Activated CD4-positive, alpha-beta T cell treated with anti-CD3 and anti-CD28 coated beads, Interleukin-2, amount 50 U/mL, for 16 hours (primary cell): ENCODE results near the gene CAMSAP1.
"Not testable (repeated sequence)": the region's sequence is repeated elsewhere in the genome, so short reads cannot be mapped to it uniquely, and the experiment has no call there.

Source experiments
- DNase-seq: peaks from one replicate; pipeline ENCODE4 v3.0.0-alpha.2; 2020

The CAMSAP1 gene

DNA sequence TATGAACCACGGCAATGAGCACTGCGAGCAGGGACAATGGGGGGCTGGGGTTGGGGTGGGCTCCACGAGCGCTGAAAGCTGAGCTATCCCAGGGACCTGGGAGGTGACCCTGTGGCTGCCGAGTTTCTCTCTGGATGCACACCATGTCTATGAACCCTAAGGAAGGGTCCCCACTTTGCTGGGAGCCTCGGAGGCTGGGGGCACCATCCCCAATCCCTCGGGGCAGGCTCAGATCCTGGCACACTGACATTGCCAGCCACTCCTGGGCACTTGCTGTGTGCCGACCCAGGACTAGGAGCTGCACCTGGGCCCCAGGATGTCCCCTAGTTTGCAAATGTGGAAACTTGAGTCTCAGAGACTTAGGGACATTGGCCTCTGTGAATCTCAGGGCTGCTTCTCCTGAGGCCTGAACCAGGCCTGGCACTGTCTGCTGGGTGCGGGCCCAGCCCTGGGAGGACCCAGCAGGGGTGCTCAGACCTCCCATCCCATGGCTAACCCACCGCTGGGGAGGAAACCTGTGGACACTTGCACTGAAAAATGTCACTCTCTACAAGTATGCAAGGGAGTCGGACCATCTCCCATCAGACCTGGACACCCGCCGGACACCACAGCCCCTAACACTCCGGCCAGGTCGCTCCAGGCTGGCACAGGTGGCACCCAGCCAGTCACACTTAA lies 13.0 kb upstream of the CAMSAP1 start:
- no peak for DNase-seq

DNA sequence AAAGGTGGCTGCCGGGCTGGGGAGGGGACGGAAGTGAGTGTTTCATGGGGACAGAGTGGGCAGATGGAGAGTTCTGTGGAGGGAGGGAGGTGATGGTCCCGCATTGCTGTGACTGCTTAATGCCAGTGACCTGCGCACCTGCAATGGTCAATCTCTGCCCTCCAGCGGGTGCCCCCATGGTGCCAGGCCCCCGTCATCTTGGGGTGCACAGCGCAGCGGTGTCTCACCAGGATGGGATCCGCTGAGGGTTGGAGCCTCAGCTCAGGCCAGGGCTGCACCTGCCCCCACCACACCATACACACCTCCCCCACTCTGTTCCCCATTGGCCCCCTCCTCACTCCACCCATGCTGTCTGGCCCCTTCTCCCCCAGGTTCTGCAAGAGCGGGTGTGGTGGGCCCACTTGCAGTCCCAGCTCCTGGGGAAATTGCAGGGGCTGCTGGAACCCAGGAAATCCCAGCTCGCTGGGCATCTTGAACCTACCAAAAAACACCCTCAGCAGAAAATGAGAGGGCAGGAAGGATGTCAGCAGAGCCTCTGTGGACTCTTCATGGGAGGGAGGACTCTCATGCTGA lies 12.1 kb upstream of the CAMSAP1 start:
- DNase-seq: no peak

DNA sequence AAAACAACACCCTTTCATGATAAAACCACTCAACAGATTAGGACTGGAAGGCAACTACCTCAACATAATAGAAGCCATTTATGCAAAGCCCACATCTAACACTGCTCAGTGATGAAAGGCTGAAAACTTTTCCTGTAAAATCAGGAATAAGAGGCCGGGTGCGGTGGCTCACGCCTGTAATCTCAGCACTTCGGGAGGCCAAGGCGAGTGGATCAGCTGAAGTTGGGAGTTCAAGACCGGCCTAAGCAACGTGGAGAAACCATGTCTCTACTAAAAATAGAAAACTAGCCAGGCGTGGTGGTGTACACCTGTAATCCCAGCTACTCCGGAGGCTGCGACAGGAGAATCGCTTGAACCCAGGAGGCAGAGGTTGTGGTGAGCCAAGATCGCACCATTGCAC lies 8.9 kb upstream of the CAMSAP1 start:
- not testable (repeated sequence) for DNase-seq

DNA sequence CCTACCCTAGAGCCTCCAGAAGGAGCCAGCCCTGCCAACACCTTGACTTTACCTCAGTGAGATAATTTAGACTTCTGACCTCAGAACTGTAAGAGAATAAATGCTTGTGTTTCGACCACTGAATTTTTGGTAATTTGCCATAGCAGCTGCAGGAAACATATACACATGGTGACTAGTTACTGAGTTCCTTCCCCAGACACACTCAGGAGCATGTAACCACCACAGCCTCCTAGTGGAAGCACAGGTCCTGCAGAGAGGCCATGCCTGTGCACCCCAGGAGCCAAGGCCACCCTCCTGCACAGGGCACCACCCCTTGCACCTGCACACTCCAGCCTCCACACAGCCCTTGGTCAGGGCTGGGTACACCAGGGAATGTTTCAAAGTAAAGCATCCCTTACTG lies 7.6 kb upstream of the CAMSAP1 start:
- no peak for DNase-seq

DNA sequence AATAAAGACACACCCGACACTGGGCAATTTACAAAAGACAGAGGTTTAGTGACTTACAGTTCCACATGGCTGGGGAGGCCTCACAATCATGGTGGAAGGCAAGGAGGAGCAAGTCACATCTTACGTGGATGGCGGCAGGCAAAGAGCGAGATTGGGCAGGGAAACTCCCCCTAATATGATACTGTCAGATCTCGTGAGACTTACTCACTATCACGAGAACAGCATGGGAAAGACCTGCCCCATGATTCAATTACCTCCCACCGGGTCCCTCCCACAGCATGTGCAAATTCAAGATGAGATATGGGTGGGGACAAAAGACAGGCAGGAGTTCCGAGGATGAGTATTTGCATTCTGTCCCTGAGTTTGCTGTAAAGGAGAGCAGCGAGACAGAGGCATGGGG lies 3.9 kb upstream of the CAMSAP1 start:
- not testable (repeated sequence) for DNase-seq

DNA sequence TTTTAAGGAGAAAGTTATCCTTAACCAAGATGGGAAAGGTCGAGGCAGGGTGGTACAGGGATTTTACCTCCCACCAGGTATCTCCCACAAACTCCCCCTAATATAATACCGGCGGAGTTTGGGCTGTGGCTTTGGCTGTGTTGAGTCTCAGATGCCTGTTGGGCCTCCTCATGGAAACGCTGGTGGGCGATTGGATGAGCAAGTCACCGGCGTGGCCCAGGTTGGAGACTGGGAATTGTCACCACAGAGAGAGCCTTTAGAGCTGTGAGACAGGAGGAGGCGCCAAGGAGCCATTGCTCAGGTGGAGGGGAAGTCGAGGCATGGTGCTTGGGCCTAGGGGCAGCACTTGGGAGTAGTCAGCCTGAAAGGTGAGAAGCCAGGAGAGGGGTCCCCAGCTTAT lies 3.4 kb upstream of the CAMSAP1 start:
- no peak for DNase-seq

DNA sequence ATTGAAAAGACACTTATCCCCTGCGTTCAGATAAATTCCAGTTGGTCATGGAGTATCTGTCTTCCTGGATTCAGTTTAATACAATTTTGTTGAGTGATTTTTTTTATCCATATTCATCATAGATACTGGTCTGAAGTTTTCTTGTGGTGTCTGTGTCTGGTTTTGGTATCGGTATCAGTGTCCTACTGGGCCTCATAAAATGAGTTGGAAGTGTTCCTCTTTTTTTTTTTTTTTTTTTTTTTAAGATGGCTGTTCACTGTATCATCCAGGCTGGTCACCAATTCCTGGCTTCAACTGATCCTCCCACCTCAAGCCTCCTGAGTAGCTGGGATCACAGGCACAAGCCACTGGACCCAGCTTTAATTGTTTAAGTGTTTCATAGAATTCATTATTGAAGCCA lies 2.9 kb upstream of the CAMSAP1 start:
- no peak for DNase-seq

DNA sequence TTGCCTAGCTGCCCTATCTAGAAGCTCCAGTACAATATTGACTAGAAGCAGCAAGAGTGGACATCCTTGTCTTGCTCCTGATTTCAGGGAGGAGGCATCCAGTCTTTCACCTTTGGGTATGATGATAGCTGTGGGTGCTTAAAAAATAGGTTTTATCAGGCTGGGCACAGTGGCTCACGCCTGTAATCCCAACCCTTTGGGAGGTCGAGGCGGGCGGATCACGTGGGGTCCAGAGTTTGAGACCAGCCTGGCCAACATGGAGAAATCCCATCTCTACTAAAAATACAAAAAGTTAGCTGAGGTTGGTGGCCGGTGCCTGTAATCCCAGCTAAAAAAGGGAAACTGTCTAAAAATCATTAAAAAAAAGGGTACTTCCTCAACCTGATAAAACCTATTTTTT lies 2.0 kb upstream of the CAMSAP1 start:
- no peak for DNase-seq

DNA sequence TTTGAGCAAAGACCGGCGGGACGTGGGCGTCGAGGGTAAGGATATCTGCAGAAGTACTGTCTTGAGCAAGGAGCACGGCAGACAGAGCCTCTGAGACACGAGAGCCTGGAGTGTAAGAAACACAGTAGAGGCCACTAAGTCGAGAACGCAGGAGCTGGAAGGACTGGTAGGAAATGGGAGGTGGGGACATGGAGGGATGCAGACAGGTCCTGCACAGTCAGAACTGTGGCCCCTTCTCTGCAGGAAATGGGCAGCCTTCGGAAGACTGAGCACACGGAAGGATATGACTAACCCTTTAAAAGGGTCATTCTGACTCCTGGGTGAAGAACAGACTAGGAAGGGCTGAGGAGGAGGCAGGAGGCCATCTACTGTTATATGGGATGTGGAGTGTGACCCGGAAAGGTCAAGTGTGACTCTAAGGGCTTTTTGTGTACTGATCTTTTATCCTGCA lies 1.4 kb upstream of the CAMSAP1 start:
- DNase-seq: no peak

DNA sequence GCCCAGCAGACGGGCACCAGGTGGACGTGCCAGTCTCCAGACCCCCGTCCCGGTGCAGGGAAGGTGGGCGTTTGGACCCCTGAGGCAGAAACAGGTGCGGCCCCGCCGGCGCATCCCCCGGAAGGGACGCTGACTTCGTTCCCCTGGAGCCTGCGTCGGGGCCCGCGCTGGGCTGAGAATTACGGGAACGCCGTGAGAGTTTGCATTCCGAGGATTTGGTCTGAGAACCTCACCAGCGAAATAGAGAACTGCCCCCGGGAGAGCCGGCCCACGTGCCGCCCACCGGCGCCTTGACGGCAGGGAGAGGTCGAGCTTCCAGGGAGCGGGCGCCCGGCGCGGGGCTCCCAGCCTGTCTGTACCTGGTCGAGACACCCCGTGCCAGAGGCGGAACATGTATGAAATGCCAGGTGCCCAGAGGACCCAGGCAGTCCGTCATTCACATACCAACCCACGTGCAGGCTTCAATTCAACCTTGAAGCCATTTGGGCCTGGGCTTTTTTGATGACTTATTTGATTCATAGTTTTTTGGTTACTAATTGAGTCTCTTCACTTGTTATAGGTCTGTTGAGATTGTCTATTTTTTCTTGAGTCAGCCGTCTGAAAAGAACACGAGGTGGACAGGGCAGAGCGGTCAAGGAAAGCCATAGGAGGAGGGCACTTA lies 877 bp upstream of the CAMSAP1 start:
- DNase-seq: no peak

DNA sequence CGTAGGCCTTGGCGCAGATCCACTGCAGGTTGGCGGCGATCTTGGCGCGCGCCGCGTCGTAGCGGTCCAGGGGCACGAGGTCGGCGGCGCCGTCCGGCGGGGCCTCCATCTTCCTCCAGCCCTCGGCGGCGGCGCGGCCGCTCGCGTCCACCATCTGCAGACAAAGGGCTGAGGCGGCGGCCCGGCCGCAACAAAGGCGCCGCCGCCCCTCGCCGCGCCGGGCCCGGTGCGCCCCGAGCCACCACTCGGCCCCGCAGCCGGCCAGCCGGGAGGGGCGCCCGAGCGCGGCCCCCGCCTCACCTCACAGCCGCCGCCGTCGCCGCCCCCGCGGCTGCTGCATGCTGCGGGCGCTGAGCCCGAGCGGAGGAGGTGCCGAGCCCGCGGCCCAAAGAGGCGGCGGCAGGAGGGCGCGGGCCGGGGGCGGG lies 328 bp downstream of the CAMSAP1 start:
- DNase-seq: no peak

DNA sequence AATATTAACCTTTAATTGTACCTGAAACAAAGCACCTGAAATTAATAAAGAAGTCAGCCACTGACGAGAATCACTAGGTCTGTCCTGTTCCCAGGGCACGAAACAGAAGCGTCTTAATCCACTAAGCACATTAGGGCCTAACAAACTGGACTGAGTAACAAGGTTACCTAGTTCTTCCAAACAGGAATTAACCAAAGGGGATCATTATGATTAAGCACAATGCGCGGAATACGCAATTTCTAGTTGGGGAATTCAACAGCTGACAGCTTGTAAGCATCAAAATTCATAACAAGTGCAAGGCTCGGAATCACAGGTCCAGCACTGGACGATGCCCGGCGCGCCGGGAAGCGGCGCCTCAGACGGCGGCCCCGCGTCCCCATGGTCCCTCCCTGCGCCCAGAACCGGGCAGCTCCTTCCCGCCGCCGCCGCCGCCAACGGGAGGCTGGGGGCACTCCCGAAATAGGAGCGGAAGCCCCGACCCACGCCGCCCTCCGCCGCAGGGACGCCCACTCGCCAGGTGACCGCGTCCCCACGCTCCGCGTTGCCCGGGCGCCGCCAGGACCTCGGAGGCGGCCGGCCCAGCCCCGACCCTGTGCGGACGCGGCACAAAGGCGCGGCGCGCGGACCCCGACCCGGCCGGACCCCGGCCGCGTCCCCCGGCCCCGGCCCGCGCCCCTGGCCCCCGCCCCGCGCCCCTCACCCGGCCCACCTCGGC lies 898 bp downstream of the CAMSAP1 start:
- no peak for DNase-seq

DNA sequence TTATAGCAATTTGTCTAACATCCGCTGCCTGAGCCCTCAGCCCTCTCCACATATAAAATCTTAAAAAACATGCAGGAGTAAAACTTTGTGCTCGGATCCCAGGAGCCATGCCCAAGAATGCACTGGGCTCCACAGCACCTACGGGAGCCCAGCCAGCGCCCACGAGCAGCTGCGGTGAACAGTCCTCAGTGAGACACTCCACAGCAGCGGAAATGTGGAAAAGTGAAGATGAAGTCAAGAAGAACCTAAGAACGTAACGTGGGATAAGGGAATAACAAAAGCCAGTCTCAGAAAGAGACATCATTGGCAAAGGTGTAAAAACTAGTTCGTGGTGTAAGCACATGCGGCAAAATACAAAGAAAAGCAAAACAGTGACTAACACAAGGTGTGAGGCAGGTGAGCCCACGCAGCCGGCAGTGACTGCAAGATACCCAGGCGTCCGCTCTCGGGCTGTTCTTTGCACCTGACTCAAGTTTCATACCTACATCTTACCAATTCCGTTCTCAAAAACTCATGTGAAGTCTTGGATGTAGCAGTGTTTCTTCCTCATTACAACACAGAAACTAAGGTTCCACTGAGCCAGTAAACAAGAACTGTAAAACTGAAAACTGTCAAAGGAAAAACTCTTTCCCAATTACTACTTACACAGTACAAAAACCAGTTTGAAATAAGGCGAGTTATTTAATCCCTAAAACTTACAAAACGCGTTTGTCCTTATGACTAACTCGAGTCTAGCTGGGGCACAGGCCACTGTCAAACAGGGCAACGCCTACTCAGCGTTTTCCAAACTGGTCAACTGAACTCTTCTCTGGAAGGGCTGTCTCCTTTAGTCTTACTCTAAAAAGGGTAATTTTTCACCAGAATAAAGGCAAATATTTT lies 1.7 kb downstream of the CAMSAP1 start:
- DNase-seq: peak; percentile 53

DNA sequence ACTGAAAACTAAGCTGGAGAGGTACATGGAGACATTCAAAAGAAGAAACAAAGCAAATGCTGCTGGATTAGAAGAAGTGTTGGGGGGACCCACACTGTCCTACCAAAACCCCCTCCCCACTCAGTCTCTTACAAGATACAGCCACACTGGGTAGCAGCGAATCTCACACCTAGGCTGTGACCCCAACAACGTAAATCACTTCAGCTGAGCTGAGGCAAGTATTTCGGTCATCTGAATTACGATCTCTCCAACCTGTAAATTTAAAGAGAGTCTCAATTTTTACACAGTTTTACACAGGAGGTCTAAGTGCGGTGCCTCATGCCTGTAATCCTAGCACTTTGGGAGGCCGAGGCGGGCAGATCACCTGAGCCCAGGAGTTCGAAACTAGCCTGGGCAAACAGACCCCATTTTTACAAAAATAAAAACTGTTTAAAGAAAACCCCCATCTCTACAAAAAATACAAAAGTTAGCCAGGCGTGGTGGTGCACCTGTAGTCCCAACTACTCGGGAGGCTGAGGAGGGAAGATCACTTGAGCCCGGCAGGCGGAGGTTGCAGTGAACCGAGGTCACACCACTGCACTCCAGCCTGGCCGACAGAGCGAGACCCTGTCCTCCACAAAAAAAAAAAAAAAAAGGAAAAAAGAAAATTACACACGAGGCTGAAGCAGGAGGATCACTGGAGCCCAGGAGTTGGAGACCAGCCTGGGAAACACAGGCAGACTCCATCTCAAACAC lies 3.4 kb downstream of the CAMSAP1 start:
- DNase-seq: no peak

DNA sequence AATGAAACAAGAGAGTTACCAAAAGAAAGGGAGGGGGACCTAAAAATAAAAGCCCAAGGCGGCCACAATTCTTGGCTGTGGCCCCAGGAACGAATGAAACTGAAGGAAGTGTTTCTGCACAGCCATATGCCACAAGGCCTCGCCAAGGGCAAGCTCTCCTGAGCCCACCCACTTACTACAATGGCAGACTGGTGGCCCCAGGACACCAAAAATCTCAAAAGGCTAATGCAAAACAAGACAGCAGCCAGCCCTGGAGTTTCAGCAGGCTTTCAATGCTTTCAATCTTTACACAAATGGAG lies 4.0 kb downstream of the CAMSAP1 start:
- no peak for DNase-seq

DNA sequence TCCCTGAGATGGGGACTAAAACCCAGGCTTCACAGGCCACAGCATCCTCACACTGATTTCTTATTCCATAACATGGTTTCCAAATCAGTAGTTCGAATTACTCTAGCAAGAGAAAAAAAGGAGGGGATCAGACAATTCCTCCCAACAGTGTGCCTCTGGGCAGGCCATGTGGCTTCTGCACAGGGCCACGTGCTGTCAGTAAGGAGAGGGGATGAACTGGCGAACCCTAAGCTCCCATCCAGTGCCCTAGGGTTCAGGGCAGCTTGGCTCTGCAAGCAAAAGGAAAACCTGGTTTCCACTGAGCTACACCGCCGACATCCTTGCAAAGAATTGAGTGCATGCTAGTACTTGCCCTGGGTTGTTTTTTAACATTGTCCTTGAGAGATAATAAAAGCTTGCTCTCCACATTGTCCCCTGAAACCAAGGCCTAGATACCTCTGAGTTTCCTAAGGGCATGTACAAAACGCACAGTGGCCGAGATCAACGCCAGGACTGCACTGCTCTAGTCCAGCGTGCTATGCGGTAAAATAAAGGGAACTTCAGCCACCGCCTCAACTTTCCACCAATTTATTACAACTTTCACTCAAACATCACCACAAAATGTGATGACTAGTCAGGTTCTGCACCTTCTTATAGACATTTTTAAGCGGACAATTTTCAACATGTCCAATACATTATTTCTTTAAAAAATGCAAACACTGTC lies 4.5 kb downstream of the CAMSAP1 start:
- DNase-seq: no peak

DNA sequence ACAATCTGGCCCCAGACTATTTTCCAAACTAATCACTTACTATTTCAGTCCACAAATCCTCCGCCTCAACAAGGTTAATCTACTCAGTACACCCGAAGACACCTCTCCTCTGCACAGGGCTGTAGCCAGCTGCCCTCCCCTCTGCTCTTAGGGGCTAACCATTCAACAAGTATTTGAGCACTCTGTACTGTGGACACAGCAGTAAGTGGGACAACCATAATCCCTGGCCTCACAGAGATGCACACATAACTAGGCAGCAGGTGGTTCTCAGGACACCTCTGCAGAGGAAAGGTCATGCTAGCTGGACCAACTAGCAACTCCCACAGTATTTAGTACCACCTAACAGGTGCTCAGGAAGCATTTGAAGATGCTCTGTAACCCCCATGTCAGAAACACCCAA lies 5.5 kb downstream of the CAMSAP1 start:
- DNase-seq: no peak

DNA sequence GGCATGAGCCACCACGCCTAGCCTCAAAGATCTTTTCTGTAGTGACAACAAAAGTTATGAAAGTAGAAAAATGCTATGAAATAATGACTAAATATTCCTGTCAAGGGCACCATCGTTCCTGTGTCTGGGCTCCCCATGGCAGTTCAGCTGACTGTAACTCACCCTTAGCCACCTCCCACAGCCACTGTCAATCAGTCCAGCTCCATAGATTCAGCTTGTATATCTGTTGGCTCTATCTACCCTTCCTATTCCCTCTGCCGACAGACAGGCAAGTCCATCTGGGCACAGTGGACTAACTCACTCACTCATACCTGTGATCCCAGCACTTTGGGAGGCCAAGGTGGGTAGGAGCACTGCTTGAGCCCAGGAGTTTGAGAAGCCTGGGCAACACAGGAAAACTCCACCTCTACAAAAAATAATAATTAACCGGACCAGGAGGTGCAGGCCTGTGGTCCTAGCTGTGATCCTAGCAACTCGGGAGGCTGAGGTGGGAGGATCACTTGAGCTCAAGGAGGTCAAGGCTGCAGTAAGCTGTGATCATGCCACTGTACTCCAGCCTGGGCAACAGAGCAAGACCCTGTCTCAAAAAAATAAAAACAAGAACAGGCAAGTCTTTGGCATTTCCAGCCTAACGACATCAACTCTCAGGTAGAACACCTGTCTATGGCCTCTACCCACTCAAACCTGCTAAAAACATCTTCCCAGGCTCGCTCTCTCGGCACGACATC lies 6.2 kb downstream of the CAMSAP1 start:
- DNase-seq: no peak

DNA sequence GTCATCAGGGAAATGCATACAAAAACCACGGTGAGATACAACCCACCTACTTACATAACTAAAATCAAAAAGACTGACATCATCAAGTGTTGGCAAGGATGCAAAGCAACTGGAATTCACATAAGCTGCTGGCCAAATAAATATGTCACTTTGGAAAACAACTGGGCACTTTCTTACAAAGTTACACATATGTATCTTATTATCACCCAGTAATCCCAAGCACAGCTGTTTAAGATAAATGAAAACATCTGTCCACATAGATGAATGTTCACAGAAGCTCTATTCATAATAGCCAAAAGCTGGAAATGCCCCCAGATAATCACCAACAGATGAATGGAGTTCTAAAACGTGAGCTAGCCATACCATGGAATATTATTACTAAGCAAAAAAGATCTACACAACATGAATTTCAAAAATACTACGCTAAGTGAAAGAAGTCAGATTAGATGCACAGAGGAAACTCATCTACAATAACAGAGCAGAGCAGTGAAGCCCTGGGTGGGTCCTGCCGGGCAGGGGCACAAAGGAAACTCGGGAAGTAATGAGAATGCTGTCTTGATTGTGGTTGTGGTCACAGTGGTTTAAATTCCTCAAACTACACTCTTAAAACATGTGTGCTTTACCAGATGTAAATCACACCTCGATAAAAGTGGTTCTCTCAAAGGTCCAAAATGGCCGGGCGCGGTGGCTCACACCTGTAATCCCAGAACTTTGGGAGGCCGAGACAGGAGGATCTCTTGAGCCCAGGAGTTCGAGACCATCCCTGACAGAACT lies 8.5 kb downstream of the CAMSAP1 start:
- no peak for DNase-seq

DNA sequence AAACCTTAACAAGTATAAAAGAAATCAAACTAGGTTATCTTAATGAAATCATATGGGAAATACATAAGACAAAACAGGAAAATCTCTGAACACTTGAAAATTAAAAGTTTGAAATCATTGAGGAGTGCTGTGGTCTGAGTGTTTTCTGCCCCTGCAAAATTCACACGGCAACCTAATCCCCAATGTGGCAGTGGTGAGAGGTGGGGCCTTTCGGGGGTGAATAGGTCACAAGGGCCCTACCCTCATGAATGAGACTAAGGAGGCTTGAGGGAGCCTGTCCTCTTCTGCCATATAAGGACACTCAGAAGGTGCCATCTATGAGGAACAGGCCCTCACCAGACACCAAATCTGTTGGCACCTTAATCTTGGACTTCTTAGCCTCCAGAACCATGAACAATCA lies 10.7 kb downstream of the CAMSAP1 start:
- no peak for DNase-seq
